Measurements from ENCODE around the gene RASA3. TPM values are rescaled to one million over a fixed set of nuclear protein-coding genes. Genes with fewer than 3 reads are reported as not detected.

Gene RASA3
- total RNA-seq, 1 experiment from 2014 or later = 21.4 TPM

DNA sequence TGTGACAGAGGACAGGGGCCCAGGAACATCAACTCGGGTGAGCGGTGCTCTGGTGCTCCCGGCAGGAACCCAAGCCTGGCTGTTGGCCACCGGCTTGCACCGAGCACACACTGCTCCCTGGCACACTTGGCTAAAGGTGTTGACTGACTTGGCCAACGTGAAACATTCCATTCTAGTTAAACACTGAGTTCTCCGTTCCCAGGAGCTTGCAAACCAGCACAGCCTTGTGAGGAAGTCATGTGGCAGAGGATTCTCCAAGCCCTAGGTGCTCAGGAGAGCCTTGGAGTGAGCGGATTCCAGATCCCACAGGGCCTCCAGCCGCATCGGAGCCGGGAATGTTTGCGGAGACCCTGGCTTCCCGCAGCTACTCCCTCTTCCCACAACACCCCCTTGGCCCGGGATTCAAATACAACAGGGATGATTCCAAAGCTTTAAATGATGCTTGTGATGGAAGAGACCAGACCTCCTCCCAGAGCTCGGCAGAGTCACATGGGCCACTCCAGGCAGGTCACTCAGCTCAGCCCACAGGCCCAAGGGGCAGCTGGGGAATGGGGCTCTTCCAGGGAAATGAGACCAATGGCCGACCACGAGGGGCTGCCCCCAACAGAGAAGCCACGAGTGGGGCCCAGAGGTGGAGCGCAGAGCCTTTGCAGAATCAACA is 161.5 kb downstream of the RASA3 start:
- DNase-seq (ENCODE audit: low spot score) = no peak

DNA sequence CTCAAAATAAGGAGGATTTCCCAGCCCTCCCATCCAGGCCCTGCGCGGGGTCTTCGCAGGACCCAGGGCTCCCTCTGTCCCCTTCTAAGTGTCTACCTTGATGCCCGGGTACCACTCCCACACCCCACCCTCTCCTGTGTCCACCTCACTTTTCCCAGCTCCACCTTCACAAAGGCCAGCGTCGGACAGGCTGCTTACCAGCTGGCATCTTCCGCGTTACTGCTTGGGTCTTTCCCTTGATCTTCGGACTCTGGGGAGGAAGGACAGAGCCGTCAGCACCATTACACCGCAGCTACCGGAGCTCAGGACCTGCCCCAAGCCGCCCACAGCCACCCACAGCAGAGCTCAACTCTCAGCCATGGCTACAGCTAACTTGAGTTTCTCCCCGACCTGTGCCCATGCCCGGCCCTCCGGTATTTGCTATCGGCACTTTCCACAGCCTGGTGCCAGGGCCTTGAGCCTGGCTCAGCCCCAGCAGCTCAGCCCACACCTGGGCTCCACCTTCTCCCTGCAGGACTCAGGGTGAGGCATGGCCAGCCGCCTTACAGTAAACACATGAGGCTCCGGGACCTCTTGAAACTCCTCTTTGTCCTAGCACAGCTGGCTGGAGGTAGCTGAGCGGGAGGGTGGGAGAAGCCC is 162.3 kb downstream of the RASA3 start:
- DNase-seq (ENCODE audit: low spot score) = no peak

DNA sequence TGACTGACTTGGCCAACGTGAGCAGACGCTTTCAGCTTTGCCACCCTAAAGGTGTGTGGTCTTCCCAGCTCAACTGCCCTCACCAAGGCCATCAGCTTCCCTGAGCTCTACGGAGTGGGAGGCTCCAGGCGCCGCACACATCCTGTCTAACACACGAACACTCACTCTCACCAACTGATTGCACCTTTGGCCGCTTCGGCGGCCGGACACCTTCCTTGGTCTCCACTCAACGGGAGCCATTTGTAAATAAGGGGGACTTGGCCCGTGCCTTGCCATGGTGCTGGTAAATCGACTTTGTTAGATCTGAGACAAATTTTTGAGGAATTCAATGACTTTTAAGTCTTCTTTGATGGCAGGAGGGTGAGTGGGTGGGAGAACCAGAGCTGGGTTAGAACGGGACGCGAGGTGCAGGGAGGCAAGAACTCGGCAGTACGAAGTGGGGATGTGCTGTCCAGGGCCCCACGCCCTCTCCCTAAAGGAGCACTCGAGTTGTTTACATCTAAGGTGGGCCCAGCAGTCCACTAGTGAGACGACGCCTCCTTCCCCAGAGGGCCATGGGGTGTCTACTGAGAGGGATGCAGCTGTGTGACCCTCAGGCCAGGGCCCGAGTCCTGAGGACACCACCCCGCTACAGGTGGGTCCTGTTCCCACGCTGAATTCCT is 163.0 kb downstream of the RASA3 start:
- no peak for DNase-seq (ENCODE audit: low spot score)

DNA sequence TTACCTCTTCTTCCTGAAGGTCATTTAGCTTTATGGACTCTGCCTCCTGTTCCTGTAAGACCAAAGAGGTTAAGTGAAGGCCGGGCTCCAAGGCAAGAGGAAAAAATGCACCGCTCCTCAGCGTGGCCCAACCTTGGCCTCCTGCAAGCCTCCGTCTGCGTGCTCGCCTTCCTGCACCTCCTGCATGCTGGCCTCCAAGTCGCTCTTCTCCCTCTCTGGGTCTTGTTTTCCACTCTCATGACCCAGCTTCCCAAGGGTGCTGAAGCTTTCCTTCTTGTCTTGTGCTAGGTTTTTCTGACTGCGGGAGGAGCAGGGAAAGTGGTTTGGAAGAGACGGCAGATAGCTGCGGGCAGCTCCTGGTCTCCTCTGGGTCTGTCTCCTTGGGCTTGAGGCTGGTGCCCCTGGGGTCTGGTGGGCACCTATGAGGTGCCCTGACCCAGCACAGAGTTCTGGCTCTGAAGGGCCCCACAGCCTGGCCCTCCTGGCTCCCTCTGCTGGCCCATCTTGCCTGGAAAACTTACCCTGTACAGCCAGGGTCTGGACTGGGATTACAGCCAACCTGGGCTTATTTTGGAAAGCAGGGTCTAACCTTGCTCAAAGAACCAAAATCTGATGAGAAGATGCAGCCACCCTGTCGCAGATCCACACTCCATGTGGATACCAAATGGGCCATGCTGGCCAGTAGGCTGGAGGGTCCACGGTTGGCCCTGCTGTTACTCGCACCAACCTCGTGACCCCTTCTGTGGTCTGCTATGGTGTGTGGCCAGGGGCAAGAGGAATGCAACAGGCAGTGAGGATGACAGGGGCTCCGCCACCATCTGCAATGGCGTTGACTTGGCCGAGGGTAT is 163.7 kb downstream of the RASA3 start:
- no peak for DNase-seq (ENCODE audit: low spot score)

- DNase-seq (ENCODE audit: low spot score) = no peak
These were observed 164.5 kb downstream of the RASA3 start for GRCh38 chr13:113967729-113968462.

DNA sequence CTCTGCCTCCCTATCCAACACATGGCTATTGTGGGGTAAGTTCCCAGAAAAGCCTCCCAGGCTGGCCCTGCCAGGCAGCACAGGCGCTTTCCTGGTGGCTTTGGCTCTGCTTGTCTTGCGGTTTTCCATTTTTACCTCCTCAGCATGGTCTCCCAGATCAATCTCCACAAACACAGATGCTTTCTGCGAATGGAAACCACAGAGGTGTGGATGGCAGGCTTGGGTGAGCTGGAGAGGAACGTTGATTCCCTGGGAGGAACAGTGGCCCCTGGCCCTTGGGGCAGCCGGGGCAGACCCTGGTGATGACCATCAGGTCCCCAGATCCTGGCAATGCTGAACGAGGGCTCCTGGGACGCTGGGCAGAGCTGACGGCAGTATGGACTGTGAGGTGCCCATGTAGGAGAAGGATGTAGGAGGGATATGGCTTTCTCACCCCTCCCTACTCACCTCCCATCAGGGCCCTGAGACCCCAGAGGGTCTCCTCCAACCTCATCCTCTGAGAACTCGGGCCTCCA is 165.2 kb downstream of the RASA3 start:
- no peak for DNase-seq (ENCODE audit: low spot score)

- no peak for DNase-seq (ENCODE audit: low spot score)
These were observed 166.2 kb downstream of the RASA3 start for GRCh38 chr13:113965968-113966884.

DNA sequence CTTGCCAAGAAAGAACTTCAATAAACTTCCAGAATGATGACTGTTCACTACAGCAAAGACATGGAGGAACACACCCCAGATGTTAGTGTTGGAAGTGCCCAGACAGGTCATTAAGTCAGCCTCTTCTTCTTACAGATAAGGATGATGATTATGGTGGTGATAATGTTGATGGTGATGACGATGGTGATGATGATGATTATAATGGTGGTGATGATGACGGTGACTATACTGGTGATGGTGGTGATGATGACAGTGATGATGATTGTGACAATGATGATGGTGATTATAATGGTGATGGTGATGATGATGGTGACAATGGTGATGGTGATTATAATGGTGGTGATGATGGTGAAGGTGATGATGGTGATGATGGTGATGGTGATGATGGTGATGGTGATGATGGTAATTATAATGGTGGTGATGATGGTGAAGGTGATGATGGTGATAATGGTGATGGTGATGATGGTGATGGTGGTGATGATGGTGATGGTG is 167.0 kb downstream of the RASA3 start:
- no peak for DNase-seq (ENCODE audit: low spot score)

- DNase-seq (ENCODE audit: low spot score) = no peak
These were observed 168.0 kb downstream of the RASA3 start for GRCh38 chr13:113964251-113964995.

- no peak for DNase-seq (ENCODE audit: low spot score)
These were observed 169.0 kb downstream of the RASA3 start for GRCh38 chr13:113963376-113963775.

DNA sequence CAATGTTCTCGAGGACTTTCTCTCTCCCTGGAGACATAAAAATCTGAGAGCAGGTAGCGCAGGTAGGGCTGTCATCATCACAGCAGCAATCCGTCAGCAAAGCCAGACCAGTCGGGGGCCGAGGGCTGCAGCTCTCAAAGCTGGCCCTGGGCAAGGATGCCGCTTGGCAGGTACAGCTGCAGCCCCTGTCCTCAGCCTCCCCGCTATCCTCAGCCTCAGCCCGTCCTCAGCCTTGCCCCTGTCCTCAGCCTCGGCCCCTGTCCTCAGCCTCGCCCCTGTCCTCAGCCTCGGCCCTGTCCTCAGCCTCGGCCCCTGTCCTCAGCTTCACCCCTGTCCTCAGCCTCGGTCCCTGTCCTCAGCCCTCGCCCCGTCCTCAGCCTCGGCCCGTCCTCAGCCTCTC is 169.4 kb downstream of the RASA3 start:
- no peak for DNase-seq (ENCODE audit: low spot score)

DNA sequence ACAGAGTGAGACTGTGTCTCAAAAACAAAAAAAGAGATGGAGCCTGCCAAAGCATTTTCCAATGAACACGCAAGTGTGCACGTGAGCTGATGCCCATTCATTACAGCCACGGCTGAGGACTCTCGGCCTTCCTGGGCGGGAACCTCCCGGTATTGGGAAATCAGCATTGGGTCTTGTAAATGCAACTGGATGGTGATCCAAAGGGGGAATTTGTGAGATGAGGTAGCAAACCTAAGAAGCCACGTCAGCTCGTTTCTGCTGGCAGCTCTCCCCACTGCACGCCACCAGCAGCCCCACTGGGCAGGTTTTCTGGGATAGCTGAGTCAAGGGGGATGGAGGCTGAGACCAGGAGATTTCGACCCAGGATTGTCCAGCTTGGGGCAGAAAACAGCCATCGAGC is 170.0 kb downstream of the RASA3 start:
- DNase-seq (ENCODE audit: low spot score) = no peak

DNA sequence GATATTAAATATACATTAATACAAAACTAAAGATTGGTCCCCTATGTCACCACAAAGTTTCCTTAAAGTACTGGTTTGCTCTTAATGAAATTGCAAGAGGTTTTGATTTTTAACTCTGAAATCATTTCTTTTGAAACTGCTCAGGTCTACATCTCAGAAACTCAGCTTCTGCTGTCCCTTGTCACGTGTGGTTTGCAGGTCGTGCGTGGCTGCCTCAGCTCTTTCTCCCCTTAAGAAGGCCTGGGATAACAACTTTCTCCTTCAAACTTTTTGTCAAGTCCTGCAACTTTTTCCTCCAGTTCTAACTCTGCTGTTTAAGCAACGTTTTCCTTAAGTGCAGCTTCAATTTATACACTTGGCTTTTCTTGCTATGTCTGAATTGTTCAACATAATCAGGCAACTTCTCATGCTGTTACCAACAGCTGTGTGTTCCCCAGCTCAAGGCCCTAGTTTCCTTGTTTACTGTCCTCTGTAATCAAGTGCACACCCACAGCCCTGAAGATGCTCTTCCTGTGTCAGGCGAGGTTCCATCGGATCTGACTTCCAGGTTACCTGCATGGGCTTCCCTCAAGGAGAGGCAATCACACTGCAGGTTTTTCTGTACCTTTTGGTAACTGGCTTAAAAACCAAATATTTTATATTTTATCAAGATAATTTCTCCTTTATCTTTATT is 172.0 kb downstream of the RASA3 start:
- no peak for DNase-seq (ENCODE audit: low spot score)

GRCh38 chr13:113959198-113959597 is 173.2 kb downstream of the RASA3 start:
- peak; percentile 43 for DNase-seq (ENCODE audit: low spot score)

GRCh38 chr13:113958373-113958772 is 174.1 kb downstream of the RASA3 start:
- no peak for DNase-seq (ENCODE audit: low spot score)

- DNase-seq (ENCODE audit: low spot score) = no peak
These were observed 175.9 kb downstream of the RASA3 start for GRCh38 chr13:113956571-113956970.

DNA sequence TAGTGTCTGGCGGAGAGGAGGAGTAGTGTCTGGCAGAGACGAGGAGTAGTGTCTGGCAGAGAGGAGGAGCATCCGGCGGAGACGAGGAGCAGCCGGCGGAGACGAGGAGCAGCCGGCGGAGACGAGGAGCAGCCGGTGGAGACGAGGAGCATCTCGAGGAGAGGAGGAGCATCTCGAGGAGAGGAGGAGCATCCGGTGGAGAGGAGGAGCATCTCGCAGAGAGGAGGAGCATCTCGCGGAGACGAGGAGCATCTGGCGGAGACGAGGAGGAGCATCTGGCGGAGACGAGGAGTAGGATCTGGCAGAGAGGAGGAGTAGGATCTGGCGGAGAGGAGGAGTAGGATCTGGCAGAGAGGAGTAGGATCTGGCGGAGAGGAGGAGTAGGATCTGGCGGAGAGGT is 176.7 kb downstream of the RASA3 start:
- DNase-seq (ENCODE audit: low spot score) = no peak

GRCh38 chr13:113955235-113955634 is 177.2 kb downstream of the RASA3 start:
- no peak for DNase-seq (ENCODE audit: low spot score)
